ENCODE results near the gene TANGO6.

DNA sequence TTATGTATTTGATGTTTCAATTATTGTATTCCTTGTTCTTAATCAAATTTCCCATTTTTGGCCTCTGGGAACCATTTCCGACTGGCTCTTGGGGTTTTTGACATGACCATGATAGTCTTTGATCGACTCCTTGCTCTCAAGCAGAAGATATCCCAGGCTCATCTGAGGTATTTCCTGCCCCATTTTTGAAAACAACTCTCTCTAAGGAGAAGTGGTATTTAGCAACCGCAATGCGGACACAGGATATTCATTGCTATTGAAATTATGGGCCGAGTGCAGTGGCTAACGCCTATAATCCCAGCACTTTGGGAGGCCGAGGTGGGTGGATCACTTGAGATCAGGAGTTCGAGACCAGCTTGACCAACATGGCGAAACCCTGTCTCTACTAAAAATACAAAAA is 5.5 kb downstream of the TANGO6 start:
- TF ChIP-seq POLR2A (IDR thresholded peaks at IDR 0.05) (no peak), CTCF (IDR thresholded peaks at IDR 0.05) (no peak)

Data from adrenal gland (tissue), 5 donors.